Hepatocyte (in vitro differentiated cells): ENCODE data around the gene UGCG. TPM values are rescaled to one million over a fixed set of nuclear protein-coding genes. Genes with fewer than 3 reads are reported as not detected.

ENCODE experiments used
- DNase-seq: peaks from one replicate; pipeline ENCODE4 v3.0.0-alpha.2; 2016; ENCODE audit warnings: low spot score
- H2AFZ ChIP-seq: fragments of 200-600 bp; sonication (generic); 2 replicates; pipeline ENCODE4 v1.6.0; 2016; ENCODE audit warnings: antibody characterized with exemption, mild to moderate bottlenecking
- H3K27ac ChIP-seq: fragments of 200-600 bp; sonication (generic); 2 replicates; pipeline ENCODE4 v1.5.1; 2016; ENCODE audit warnings: mild to moderate bottlenecking
- H3K27me3 ChIP-seq: fragments of 200-600 bp; sonication (generic); 2 replicates; pipeline ENCODE4 v1.6.1; 2016
- H3K36me3 ChIP-seq: fragments of 200-600 bp; sonication (generic); replicated peaks from 2 replicates; pipeline ENCODE4 v1.5.1; 2016; ENCODE audit warnings: low read depth; ENCODE audit not compliant: insufficient read depth
- H3K4me1 ChIP-seq: fragments of 200-600 bp; sonication (generic); 2 replicates; pipeline ENCODE4 v1.5.1; 2016; ENCODE audit warnings: mild to moderate bottlenecking, moderate library complexity; ENCODE audit not compliant: insufficient read depth
- H3K4me2 ChIP-seq: fragments of 200-600 bp; sonication (generic); 2 replicates; pipeline ENCODE4 v1.6.0; 2016
- H3K4me3 ChIP-seq: fragments of 200-600 bp; sonication (generic); 2 replicates; pipeline ENCODE4 v1.5.1; 2016; ENCODE audit warnings: mild to moderate bottlenecking
- H3K79me2 ChIP-seq: fragments of 200-600 bp; sonication (generic); 2 replicates; pipeline ENCODE4 v1.6.0; 2017; ENCODE audit warnings: mild to moderate bottlenecking
- H3K9me2 ChIP-seq: fragments of 200-600 bp; sonication (generic); replicated peaks from 2 replicates; pipeline ENCODE4 v1.6.0; 2017; ENCODE audit warnings: mild to moderate bottlenecking; ENCODE audit not compliant: insufficient read depth
- H3K9me3 ChIP-seq: fragments of 200-600 bp; sonication (generic); 2 replicates; pipeline ENCODE4 v1.5.1; 2016; ENCODE audit warnings: low read depth, mild to moderate bottlenecking
- H4K20me1 ChIP-seq: fragments of 200-600 bp; sonication (generic); 2 replicates; pipeline ENCODE4 v1.6.0; 2016; ENCODE audit warnings: mild to moderate bottlenecking; ENCODE audit not compliant: insufficient read depth, poor library complexity, severe bottlenecking
- CTCF ChIP-seq: fragments of 200-600 bp; sonication (generic); IDR thresholded peaks from 2 replicates; pipeline ENCODE4 v1.5.1; 2016; ENCODE audit warnings: antibody characterized with exemption, mild to moderate bottlenecking; ENCODE audit not compliant: poor library complexity
- EZH2 ChIP-seq: fragments of 200-600 bp; sonication (generic); IDR thresholded peaks from 2 replicates; pipeline ENCODE4 v1.6.1; 2016; ENCODE audit warnings: antibody characterized with exemption, mild to moderate bottlenecking, borderline replicate concordance
- EZH2phosphoT487 ChIP-seq: fragments of 200-600 bp; sonication (generic); IDR thresholded peaks from one replicate; pipeline ENCODE4 v1.6.1; 2018; ENCODE audit warnings: antibody characterized with exemption, mild to moderate bottlenecking, low read depth, moderate library complexity; ENCODE audit not compliant: unreplicated experiment, severe bottlenecking
- WGBS: methylation state at CpG from one replicate; pipeline ENCODE4 v1.1.6; 2016; ENCODE audit warnings: low lambda C conversion rate; ENCODE audit errors: missing lambda C conversion rate; 5-methylcytosine and 5-hydroxymethylcytosine counted together
- polyA plus RNA-seq: library from polyadenylated mRNA; unstranded; fragments of >200 nt; fragmentation: Nextera tagmentation; extraction: Ambion mirVana; gene quantifications from 2 replicates; pipeline ENCODE4 v1.2.1, GENCODE V29; 2016
- total RNA-seq: library from RNA; depleted of rRNA; stranded (reverse); fragments of >200 nt; gene quantifications from 2 replicates; pipeline ENCODE4 v1.2.3, GENCODE V29; 2014

UGCG gene
- total and polyA plus RNA-seq, 2 experiments from 2014 or later = 54.6 to 107 TPM

GRCh38 chr9:111925017-111925770 lies 28.6 kb downstream of the UGCG start:
- H3K27me3 ChIP-seq = no peaks in the 10 kb centered on the region
- peaks cover 69% of the 10 kb centered on the region for H3K79me2 ChIP-seq
- no peak overlapping the region for H3K4me3 ChIP-seq
- H3K9me2 ChIP-seq = no peaks in the 10 kb centered on the region
- no peak for DNase-seq
- no peaks in the 10 kb centered on the region for H4K20me1 ChIP-seq
- H3K27ac ChIP-seq = no peak overlapping the region
- H3K4me2 ChIP-seq = no peak overlapping the region
- no peak for TF ChIP-seq EZH2phosphoT487
- TF ChIP-seq CTCF = no peak
- no peak for TF ChIP-seq EZH2
- H3K9me3 ChIP-seq = no peaks in the 10 kb centered on the region
- no peak overlapping the region for H2AFZ ChIP-seq
- no peaks in the 10 kb centered on the region for H3K4me1 ChIP-seq
- H3K36me3 ChIP-seq = no peaks in the 10 kb centered on the region
- WGBS = 88% methylated on average over 7 of the region's 7 CpGs

- no peaks in the 10 kb centered on the region for H4K20me1 ChIP-seq
- H3K79me2 ChIP-seq = peaks cover 63% of the 10 kb centered on the region
Observed at GRCh38 chr9:111925784-111926183, 29.2 kb downstream of the UGCG start.

GRCh38 chr9:111926421-111926875 lies 29.8 kb downstream of the UGCG start:
- no peak for DNase-seq
- H3K27me3 ChIP-seq = no peaks in the 10 kb centered on the region
- H3K9me2 ChIP-seq = no peaks in the 10 kb centered on the region
- H3K9me3 ChIP-seq = no peaks in the 10 kb centered on the region
- no peaks in the 10 kb centered on the region for H4K20me1 ChIP-seq
- no peak overlapping the region for H2AFZ ChIP-seq
- no peak overlapping the region for H3K4me3 ChIP-seq
- WGBS = 96% methylated on average over 6 of the region's 6 CpGs
- no peaks in the 10 kb centered on the region for H3K4me1 ChIP-seq
- H3K79me2 ChIP-seq = peaks cover 56% of the 10 kb centered on the region
- no peak overlapping the region for H3K4me2 ChIP-seq
- H3K27ac ChIP-seq = no peak overlapping the region
- no peak for TF ChIP-seq EZH2phosphoT487
- no peak for TF ChIP-seq CTCF
- no peak for TF ChIP-seq EZH2
- no peaks in the 10 kb centered on the region for H3K36me3 ChIP-seq

More at GRCh38 chr9:111925784-111926183, 29.2 kb downstream of the UGCG start:
- Histone ChIP-seq H3K4me1 (no peaks in the 10 kb centered on the region), H3K4me2 (no peak overlapping the region), H3K27me3 (no peaks in the 10 kb centered on the region), H3K4me3 (no peak overlapping the region), H3K36me3 (no peaks in the 10 kb centered on the region), H3K9me2 (no peaks in the 10 kb centered on the region), H3K9me3 (no peaks in the 10 kb centered on the region), H3K27ac (peak overlapping the region; percentile 6), H2AFZ (no peak overlapping the region)
- no peak for DNase-seq
- TF ChIP-seq CTCF (no peak), EZH2 (no peak), EZH2phosphoT487 (no peak)
- 71% methylated on average over 2 of the region's 2 CpGs for WGBS
